Retinal pigment epithelial cell (primary cell): Measurements from ENCODE around the gene CUTC.

ENCODE experiments used
- DNase-seq: peaks from one replicate; pipeline ENCODE4 v3.0.0-alpha.2; 2010; ENCODE audit warnings: low read depth
- H3K4me3 ChIP-seq: 2 replicates; pipeline ENCODE4 v1.5.1; 2011; ENCODE audit warnings: mild to moderate bottlenecking, low read length, control low read depth, moderate library complexity
- CTCF ChIP-seq: conservative IDR thresholded peaks from 2 replicates; pipeline ENCODE4 v1.5.1; 2011; ENCODE audit warnings: low read depth, low read length, control low read depth, inconsistent platforms

CUTC gene

DNA sequence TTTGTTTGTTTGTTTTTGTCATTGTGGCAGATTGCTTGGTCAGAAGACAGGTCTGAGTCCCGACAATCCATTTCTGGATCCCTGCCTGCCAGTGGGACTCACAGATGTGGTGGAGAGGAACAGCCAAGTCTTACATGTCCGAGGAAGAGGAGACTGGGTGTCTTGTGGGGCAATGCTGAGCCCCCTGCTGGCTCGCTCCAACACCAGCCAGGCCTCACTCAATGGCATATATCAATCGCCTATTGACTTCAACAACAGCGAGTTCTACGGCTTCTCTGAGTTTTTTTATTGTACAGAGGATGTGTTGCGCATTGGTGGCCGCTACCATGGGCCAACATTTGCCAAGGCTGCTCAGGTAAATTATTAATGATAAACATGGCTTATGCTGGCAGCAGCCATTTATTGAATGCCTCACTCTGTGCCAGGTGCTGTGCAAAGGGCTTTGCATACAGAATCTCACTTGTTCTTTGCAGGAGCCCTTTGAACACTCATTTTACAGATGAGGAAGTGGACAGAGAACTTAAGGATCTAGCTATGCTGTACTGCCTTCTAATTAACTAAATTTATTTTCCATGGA, 33.4 kb upstream of the CUTC start:
- H3K4me3 ChIP-seq, result no peak overlapping the region
- peak; percentile 29 for TF ChIP-seq CTCF
- no peak for DNase-seq

GRCh38 chr10:99700649-99701048, 31.4 kb upstream of the CUTC start:
- no peak for DNase-seq
- no peak for TF ChIP-seq CTCF
- H3K4me3 ChIP-seq, result no peak overlapping the region

- no peak overlapping the region for H3K4me3 ChIP-seq
- DNase-seq, result no peak
- TF ChIP-seq CTCF, result no peak
These were observed 23.5 kb upstream of the CUTC start for GRCh38 chr10:99708428-99709012.

GRCh38 chr10:99709480-99710229, 22.4 kb upstream of the CUTC start:
- TF ChIP-seq CTCF, result no peak
- DNase-seq, result no peak

DNA sequence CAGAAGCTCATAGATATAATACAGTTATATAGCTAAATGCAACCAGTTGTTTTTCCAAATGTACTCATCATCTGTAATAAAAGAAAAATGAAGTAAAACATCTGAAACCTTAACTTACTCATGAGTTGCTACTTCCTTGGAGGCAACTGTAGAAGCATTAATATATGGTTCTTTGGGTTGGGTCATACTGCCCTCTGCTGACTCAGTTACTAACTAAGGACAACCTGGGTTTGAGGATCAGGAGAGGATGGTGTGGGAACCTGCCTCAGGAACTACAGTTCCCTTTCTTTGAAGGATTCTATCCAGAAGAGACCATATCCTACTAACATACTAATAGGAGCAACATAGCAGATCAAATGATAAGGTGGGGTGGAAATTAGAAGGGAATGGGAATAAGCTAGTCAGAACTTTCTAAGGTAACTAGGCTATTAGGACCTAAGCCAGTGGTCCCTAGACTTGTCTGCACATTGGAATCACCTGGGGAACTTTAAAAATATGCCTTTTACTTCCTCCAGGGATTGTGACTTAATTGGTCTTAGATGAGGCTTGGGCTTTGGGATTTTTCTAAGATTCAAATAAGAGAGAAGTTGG, 20.8 kb upstream of the CUTC start:
- no peak overlapping the region for H3K4me3 ChIP-seq
- DNase-seq, result peak; percentile 4
- peak; percentile 58 for TF ChIP-seq CTCF

More at GRCh38 chr10:99709480-99710229, 22.4 kb upstream of the CUTC start:
- no peak overlapping the region for H3K4me3 ChIP-seq

DNA sequence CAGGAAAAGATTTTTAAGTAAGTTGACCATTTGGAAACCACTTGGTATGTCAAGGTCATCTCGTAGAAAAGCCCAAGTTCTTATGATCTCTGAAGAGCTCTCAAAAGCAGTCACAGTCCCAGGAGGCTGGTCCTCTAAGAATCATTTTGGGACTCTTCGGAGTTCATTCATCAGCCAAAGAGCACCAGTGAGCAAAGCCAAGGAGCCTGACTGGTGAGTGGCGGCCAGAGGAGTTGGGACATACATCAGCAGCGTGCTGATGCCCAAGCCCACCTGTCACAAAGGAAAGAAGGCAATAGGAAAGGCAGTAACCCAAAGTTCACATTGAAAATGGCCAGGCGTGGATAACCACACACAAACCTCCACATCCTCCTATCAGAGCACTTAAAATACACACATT, 17.6 kb upstream of the CUTC start:
- no peak for DNase-seq
- H3K4me3 ChIP-seq, result no peak overlapping the region
- no peak for TF ChIP-seq CTCF
